HuH-7 (cell line): ENCODE measurements around the gene TBC1D2B.
"Not testable (repeated sequence)": the region's sequence is repeated elsewhere in the genome, so short reads cannot be mapped to it uniquely, and the experiment has no call there.

ENCODE experiments used
- DNase-seq: peaks from one replicate; pipeline ENCODE4 v3.0.0; 2011; ENCODE audit warnings: low spot score

The TBC1D2B gene

GRCh38 chr15:77974098-77974414, 103.5 kb downstream of the TBC1D2B start:
- no peak for DNase-seq

DNA sequence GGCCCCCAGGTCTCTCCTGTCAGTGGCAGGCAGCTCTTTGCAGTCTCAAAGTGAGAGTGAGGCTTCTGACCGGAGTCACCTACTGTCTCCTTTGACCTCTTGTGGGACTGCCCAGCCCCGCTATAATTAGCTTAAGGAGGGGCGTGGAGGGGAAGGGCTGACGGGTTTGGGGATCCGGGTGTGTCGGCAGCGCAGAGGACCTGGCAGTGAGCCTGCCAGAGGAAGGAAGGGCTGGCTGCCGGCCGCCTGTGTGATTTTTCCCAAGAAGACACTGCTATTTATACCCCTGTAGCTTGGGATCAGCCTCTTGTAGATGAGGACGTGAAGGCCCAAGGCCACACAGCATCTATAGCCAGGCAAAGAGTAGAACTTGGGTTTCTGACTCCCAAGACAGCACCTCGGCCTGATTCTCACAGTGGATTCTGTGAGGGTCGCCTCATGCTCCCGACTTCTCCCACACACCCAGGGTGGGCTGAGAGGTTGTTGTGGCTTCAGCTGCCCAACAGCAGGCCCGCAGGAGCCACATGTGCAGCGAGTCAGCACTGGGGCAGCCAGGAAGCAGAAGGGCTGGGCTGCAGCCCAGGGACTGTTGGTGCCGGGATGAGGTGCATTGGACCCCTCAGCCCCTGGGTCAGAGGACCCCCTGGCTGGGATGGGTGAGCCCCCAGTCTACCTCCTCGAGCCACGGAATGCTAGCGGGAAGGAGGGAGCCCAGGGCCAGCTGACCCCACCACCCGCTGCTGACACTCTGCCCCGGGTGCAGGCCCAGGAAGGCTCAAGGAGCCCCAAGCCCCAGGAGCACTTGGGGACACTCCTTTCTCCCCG, 104.0 kb downstream of the TBC1D2B start:
- not testable (repeated sequence) for DNase-seq

GRCh38 chr15:77972706-77973105, 104.8 kb downstream of the TBC1D2B start:
- not testable (repeated sequence) for DNase-seq

DNA sequence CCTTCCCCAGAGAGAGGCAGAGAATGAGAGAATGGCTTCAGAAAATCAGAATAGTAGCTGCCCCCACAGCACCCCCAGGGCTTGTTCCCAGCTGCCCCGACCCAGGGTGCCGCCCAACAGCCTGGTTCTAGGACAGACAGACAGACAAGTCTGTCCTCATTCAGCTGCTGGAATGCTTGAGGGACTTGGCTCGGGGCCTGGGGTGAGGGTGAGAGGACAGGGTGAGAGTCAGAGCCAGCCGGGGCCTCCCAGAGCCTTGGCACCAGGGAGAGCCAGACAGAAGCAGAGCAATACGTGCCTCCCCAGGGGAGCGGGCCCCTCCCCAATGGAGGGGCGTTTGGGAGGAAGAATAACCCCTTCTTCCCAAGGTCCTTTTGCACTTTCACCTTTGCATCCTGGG, 105.6 kb downstream of the TBC1D2B start:
- not testable (repeated sequence) for DNase-seq

- not testable (repeated sequence) for DNase-seq
These were observed 106.6 kb downstream of the TBC1D2B start for GRCh38 chr15:77970813-77971360.

GRCh38 chr15:77969055-77969454, 108.5 kb downstream of the TBC1D2B start:
- DNase-seq = no peak

- no peak for DNase-seq
These were observed 109.7 kb downstream of the TBC1D2B start for GRCh38 chr15:77967798-77968197.

DNA sequence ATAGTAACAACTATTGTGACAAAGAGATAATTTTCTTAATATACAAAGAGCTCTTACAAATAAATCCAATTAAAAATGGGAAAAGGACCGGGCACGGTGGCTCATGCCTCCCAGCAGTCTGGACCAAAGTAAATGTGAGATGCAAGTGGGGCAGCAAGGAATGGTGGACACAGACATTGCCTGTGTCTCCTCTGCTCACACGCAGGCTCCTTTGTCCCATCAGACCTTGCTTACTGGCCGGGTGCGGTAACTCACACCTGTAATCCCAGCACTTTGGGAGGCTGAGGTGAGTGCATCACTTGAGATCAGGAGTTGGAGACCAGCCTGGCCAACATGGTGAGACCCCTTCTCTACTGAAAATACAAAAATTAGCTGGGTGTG, 110.3 kb downstream of the TBC1D2B start:
- DNase-seq = not testable (repeated sequence)

GRCh38 chr15:77966540-77967234, 110.8 kb downstream of the TBC1D2B start:
- DNase-seq = peak; percentile 82

GRCh38 chr15:77964193-77964592, 113.3 kb downstream of the TBC1D2B start:
- DNase-seq = no peak

- DNase-seq = peak; percentile 95
These were observed 118.1 kb downstream of the TBC1D2B start for GRCh38 chr15:77959432-77959879.

- not testable (repeated sequence) for DNase-seq
These were observed 118.6 kb downstream of the TBC1D2B start for GRCh38 chr15:77958716-77959431.

- not testable (repeated sequence) for DNase-seq
These were observed 119.5 kb downstream of the TBC1D2B start for GRCh38 chr15:77958021-77958420.

DNA sequence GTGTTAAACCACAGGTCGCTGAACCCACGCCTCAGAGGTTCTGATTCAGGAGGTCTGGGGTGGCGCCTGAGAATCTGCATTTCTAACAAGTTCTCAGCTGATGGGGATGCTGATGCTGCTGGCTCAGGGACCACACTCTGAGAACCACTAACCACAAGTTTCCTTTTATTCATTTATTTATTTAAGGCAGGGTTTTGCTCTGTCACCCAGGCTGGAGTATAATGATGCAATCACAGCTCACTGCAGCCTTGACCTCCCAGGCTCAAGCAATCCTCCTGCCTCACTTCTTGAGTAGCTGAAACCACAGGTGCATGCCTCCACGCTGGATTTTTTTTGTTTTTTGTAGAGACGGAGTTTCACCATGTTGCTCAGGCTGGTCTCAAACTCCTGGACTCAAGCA, 123.6 kb downstream of the TBC1D2B start:
- DNase-seq = not testable (repeated sequence)

DNA sequence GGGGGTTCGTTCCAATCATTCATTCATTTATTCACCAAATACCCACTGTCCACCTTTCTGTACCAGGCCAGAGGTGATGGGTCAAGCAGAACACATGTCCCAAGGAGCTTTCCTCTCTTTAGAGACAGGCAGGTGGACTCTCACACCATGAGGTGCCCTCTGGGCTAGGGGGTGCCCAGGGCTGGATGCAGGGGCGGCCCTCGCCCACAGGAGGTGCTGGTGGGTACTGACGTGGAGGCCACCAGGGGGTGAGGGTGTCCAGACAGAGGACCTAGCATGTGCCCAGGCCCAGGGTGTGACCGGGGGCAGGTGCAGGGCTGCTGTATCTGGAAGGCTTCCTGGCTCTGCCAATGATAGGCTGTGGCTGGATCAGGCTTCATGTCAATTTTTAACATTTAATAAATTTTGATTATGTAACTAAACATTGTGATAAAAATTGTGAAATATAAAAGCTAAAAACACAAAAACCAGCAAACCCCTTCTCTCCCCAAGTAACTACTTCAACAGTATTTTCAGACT, 124.5 kb downstream of the TBC1D2B start:
- not testable (repeated sequence) for DNase-seq

DNA sequence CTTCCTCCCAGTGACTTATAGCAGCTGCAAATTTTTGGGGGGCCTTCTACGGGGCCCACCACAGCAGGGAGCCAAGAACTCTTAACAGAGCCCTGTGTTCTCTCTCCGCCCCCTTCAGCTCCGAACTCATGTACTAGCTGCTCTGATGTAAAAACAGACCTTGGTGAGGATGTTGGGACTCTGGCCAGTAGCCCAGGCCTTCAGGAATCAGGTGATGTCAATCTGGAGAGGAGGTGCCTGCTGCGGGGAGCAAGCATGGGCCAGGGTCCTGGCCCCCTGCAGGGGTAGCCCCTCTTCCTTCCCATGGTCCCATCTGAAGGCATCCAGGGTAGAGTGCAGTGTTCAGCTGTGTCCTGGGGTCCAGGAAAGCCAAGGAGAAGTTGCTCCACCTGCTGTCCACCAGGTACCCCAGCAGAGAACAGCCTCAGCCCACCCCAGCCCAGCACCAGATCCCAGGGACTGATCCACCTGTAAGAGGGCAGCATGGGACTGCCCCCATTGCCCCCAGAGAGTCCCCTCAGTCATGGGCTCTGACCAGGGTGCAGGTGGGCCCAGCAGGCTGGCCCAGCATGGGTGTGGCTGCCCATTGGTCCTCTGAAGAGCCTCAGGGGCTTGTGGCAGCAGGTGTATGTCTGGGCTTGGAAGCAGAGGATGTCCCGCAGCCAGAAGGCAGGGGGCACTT, 126.3 kb downstream of the TBC1D2B start:
- not testable (repeated sequence) for DNase-seq

DNA sequence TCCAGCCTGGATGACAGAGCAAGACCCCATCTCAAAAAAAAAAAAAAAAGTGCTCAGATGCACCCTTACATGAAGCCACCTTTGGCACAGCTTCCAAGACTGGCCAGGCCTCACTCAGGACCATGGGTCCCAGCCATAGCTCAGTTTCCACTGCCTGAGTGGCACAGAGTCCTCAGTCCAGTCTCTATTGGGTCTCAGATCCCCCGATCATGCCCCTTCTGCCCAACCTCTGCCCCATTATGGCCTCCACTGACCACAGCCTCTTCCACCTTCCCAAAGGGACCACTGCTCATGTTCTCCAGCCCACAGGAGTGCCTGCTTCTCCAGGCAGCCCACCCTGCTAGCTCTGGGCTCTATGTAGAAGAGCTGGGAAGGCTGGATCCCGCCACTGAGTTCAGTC, 127.0 kb downstream of the TBC1D2B start:
- DNase-seq = not testable (repeated sequence)

GRCh38 chr15:77945566-77945965, 131.9 kb downstream of the TBC1D2B start:
- no peak for DNase-seq
